ENCODE results near the gene GUCY2D. TPM values are rescaled to one million over a fixed set of nuclear protein-coding genes. Genes with fewer than 3 reads are reported as not detected.
A peak's percentile ranks its signal among the peaks of the same experiment; 100 is the strongest.
"Not testable (repeated sequence)": the region's sequence is repeated elsewhere in the genome, so short reads cannot be mapped to it uniquely, and the experiment has no call there.

GUCY2D gene
- polyA plus RNA-seq, 1 donor = 0.15 TPM

- DNase-seq = no peak
These were observed 44.7 kb downstream of the GUCY2D start for GRCh38 chr17:8046929-8047768.

- no peak for DNase-seq
These were observed 45.3 kb downstream of the GUCY2D start for GRCh38 chr17:8047769-8048110.

- DNase-seq = no peak
These were observed 45.8 kb downstream of the GUCY2D start for GRCh38 chr17:8048236-8048635.

- DNase-seq = no peak
These were observed 46.3 kb downstream of the GUCY2D start for GRCh38 chr17:8048736-8049135.

GRCh38 chr17:8051831-8052230, 49.4 kb downstream of the GUCY2D start:
- no peak for DNase-seq

- DNase-seq = no peak
These were observed 50.1 kb downstream of the GUCY2D start for GRCh38 chr17:8052256-8053252.

- DNase-seq = no peak
These were observed 51.2 kb downstream of the GUCY2D start for GRCh38 chr17:8053600-8053999.

- DNase-seq = no peak
These were observed 53.4 kb downstream of the GUCY2D start for GRCh38 chr17:8055851-8056231.

- DNase-seq = no peak
These were observed 54.0 kb downstream of the GUCY2D start for GRCh38 chr17:8056232-8056975.

- no peak for DNase-seq
These were observed 54.7 kb downstream of the GUCY2D start for GRCh38 chr17:8056976-8057625.

- DNase-seq = peak; percentile 64
These were observed 55.3 kb downstream of the GUCY2D start for GRCh38 chr17:8057691-8058114.

- DNase-seq = no peak
These were observed 56.7 kb downstream of the GUCY2D start for GRCh38 chr17:8059131-8059530.

- peak; percentile 68 for DNase-seq
These were observed 57.9 kb downstream of the GUCY2D start for GRCh38 chr17:8060274-8060673.

GRCh38 chr17:8061851-8062250, 59.4 kb downstream of the GUCY2D start:
- not testable (repeated sequence) for DNase-seq

- no peak for DNase-seq
These were observed 60.0 kb downstream of the GUCY2D start for GRCh38 chr17:8062435-8062806.

- no peak for DNase-seq
These were observed 60.5 kb downstream of the GUCY2D start for GRCh38 chr17:8062807-8063483.

- DNase-seq = no peak
These were observed 61.5 kb downstream of the GUCY2D start for GRCh38 chr17:8063761-8064534.

GRCh38 chr17:8064561-8065019, 62.2 kb downstream of the GUCY2D start:
- no peak for DNase-seq

GRCh38 chr17:8066841-8067775, 64.7 kb downstream of the GUCY2D start:
- DNase-seq = no peak

- no peak for DNase-seq
These were observed 65.4 kb downstream of the GUCY2D start for GRCh38 chr17:8067806-8068205.
